CD4-positive, alpha-beta memory T cell (primary cell): ENCODE results near the gene RLF. TPM values are rescaled to one million over a fixed set of nuclear protein-coding genes. Genes with fewer than 3 reads are reported as not detected.
A peak's percentile ranks its signal among the peaks of the same experiment; 100 is the strongest.

Experiments used
- CTCF ChIA-PET: fragments of 350-600 bp; sonication (Branson Sonifier 250); formaldehyde crosslinking; loops from one replicate; lab custom pipeline; 2021; ENCODE audit warnings: inconsistent platforms; ENCODE audit not compliant: partially characterized antibody; lab: Charles Lee
- POLR2A ChIA-PET: fragments of 350-600 bp; sonication (Branson Sonifier 250); formaldehyde crosslinking; loops from one replicate; lab custom pipeline; 2021; ENCODE audit not compliant: partially characterized antibody; lab: Charles Lee
- DNase-seq, 5 donors: peaks; one replicate each; pipeline versions ENCODE4 v3.0.0 to v3.0.0-alpha.2; 2020 to 2022; ENCODE audit warnings: mixed read lengths in 1 of 5
- H3K27ac ChIP-seq: one replicate; pipeline ENCODE4 v1.7.0; 2013; ENCODE audit warnings: low read depth, low read length
- H3K27me3 ChIP-seq: 2 replicates; pipeline ENCODE4 v1.7.0; 2013; ENCODE audit warnings: mild to moderate bottlenecking, low read length, moderate library complexity; ENCODE audit not compliant: insufficient read depth
- H3K36me3 ChIP-seq: 2 replicates; pipeline ENCODE4 v1.7.0; 2013; ENCODE audit warnings: mild to moderate bottlenecking, low read length, moderate library complexity; ENCODE audit not compliant: insufficient read depth
- H3K4me1 ChIP-seq: 2 replicates; pipeline ENCODE4 v1.7.0; 2013; ENCODE audit warnings: mild to moderate bottlenecking, low read length, moderate library complexity; ENCODE audit not compliant: insufficient read depth
- H3K4me3 ChIP-seq, 2 donors: one replicate each; pipeline ENCODE4 v1.7.0; 2013; ENCODE audit warnings: low read length in 2 of 2, mild to moderate bottlenecking in 1 of 2
- H3K9me3 ChIP-seq, 2 donors: one replicate each; pipeline ENCODE4 v1.7.0; 2013; ENCODE audit warnings: low read length in 2 of 2, control low read depth in 1 of 2; ENCODE audit not compliant: control insufficient read depth in 1 of 2
- H3K27ac Mint-ChIP-seq, 7 donors: one replicate each; pipeline ENCODE4 v1.8.0; 2020 to 2021; ENCODE audit warnings: mixed read lengths in 7 of 7, mild to moderate bottlenecking in 6 of 7, inconsistent platforms in 3 of 7, moderate library complexity in 3 of 7
- H3K27me3 Mint-ChIP-seq, 2 donors: one replicate each; pipeline ENCODE4 v1.8.0; 2020 to 2021; ENCODE audit warnings: mixed read lengths in 2 of 2
- H3K36me3 Mint-ChIP-seq, 2 donors: one replicate each; pipeline ENCODE4 v1.8.0; 2020 to 2021; ENCODE audit warnings: mixed read lengths in 2 of 2, inconsistent platforms in 1 of 2, mild to moderate bottlenecking in 1 of 2
- H3K4me1 Mint-ChIP-seq, 4 donors: one replicate each; pipeline ENCODE4 v1.8.0; 2020 to 2021; ENCODE audit warnings: mixed read lengths in 4 of 4, mild to moderate bottlenecking in 1 of 4
- H3K4me3 Mint-ChIP-seq, 8 donors: one replicate each; pipeline ENCODE4 v1.8.0; 2020 to 2021; ENCODE audit warnings: mixed read lengths in 8 of 8, mild to moderate bottlenecking in 7 of 8, moderate library complexity in 6 of 8, inconsistent platforms in 3 of 8
- H3K9me3 Mint-ChIP-seq, 8 donors: one replicate each; pipeline ENCODE4 v1.8.0; 2020 to 2021; ENCODE audit warnings: mixed read lengths in 8 of 8, mild to moderate bottlenecking in 5 of 8, inconsistent platforms in 3 of 8, moderate library complexity in 1 of 8
- intact Hi-C: fragments of 100-400 bp; cut with micrococcal nuclease; formaldehyde crosslinking; loops from one replicate; pipeline ENCODE4 v1.15.1; 2023
- polyA plus RNA-seq, 2 donors: library from polyadenylated mRNA; unstranded; fragments of 300-500 nt; fragmentation: Illumina TruSeq; gene quantifications; one replicate each; pipeline ENCODE4 v1.2.3, GENCODE V29; 2021
- total RNA-seq, 2 experiments: library from RNA; stranded (reverse); gene quantifications; one replicate each; pipeline ENCODE4 v1.2.3, GENCODE V29; 2021

RLF gene
- total and polyA plus RNA-seq, 4 experiments from 2014 or later, result 7.6 to 23.4 (median 16.5) TPM

DNA sequence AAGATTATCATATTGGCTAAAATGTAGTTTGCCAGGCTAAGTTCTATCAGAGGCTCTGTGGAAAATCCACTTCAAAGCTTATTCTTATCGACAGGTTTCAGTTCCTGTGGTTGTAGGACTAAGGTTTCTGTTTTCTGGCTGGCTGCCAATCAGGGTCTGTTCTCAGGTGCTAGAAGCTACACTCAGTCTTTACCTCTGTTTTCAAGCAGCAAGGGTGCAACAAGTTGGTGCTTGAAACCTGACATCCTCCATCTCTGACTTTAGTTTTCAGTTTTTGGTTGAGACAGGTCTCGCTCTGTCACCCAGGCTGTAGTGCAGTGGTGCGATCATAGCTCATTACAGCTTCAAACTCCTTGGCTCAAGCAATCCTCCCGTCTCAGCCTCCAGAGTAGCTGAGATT is 71.3 kb downstream of the RLF start:
- DNase-seq, result peak; percentile 33 to 58 (median 47)
- peaks cover 25% of the 10 kb centered on the region for H3K36me3 ChIP-seq
- POLR2A ChIA-PET, result interaction anchor here (0.6 to 2.0 kb wide), 2 partner anchors 9 to 14 kb away, joined by 3 to 7 read pairs; no protein-coding TSS in a partner anchor
- H3K27me3 ChIP-seq, result no peaks in the 10 kb centered on the region
- CTCF ChIA-PET, result interaction anchor here (1.1 kb wide), 1 partner anchor 12 kb away, joined by 4 read pairs; no protein-coding TSS in a partner anchor
- Mint-ChIP-seq H3K9me3 (no peaks in the 10 kb centered on the region), H3K4me1 (peaks cover 5 to 26% (median 15%) of the 10 kb centered on the region in 4 donors), H3K36me3 (peaks cover 64 to 68% of the 10 kb centered on the region in 2 donors), H3K4me3 (peak overlapping the region in 1 of 8 donors; percentile 34), H3K27me3 (no peaks in the 10 kb centered on the region), H3K27ac (peak overlapping the region in 2 of 7 donors; percentile 48 to 65)
- no peak overlapping the region for H3K4me3 ChIP-seq
- intact Hi-C loops, result loop anchor here (1.0 kb wide), 1 partner anchor 13 kb away; no protein-coding TSS in a partner anchor
- H3K4me1 ChIP-seq, result peaks cover 10% of the 10 kb centered on the region
- H3K27ac ChIP-seq, result no peak overlapping the region
- no peaks in the 10 kb centered on the region for H3K9me3 ChIP-seq

DNA sequence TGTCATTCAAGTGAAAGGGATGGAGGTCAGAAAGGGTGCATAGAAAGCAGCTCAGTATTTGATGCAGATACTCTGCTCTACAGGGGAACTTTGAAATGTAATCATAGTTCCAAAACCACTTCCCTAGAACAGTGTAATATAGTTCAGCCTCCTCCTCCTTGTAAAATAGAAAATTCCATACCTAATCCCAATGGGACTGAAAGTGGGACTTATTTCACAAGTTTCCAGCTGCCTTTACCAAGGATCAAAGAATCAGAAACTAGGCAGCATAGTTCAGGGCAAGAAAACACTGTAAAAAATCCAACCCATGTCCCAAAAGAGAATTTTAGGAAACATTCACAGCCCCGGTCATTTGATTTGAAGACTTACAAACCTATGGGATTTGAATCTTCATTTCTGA is 78.4 kb downstream of the RLF start:
- peaks cover 12 to 32% (median 15%) of the 10 kb centered on the region in 4 donors for H3K4me1 Mint-ChIP-seq
- H3K9me3 Mint-ChIP-seq, result no peaks in the 10 kb centered on the region
- Histone ChIP-seq H3K36me3 (peaks cover 29% of the 10 kb centered on the region), H3K27me3 (no peaks in the 10 kb centered on the region), H3K9me3 (no peaks in the 10 kb centered on the region), H3K4me3 (no peak overlapping the region), H3K27ac (no peak overlapping the region), H3K4me1 (peaks cover 16% of the 10 kb centered on the region)
- ChIA-PET CTCF (interaction anchor here (0.6 kb wide), 1 partner anchor 99 kb away, joined by 3 read pairs; no protein-coding TSS in a partner anchor), POLR2A (interaction anchor here (5.0 kb wide), 1 partner anchor 17 kb away, joined by 45 read pairs; the partner anchor contains the start of gene ZMPSTE24)
- DNase-seq, result no peak
- no peaks in the 10 kb centered on the region for H3K27me3 Mint-ChIP-seq
- intact Hi-C loops, result no loop called here
- no peak overlapping the region for H3K4me3 Mint-ChIP-seq
- H3K36me3 Mint-ChIP-seq, result peaks cover 37 to 45% of the 10 kb centered on the region in 2 donors
- H3K27ac Mint-ChIP-seq, result peak overlapping the region in 3 of 7 donors; percentile 12 to 48 (median 39)

DNA sequence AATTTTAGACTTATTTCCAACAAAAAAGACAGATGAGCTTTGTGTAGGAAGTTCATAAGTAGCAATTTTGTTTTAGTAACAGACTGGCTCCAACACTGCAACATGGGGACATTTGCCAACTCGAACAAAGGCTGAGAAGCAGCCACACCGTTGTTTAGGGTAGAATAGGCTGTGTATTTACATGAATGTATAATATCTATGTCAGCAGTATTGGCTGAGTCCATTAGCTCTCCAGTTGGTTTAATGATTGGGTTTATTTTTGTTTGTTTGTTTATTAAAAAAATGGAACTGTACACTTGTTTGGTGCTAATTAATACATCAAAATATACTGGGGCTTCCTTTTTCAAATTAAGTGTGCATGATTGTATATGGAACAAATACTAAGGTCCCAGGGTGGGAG is 79.2 kb downstream of the RLF start:
- Histone ChIP-seq H3K4me3 (no peak overlapping the region), H3K27ac (no peak overlapping the region), H3K4me1 (peaks cover 16% of the 10 kb centered on the region), H3K36me3 (peaks cover 26% of the 10 kb centered on the region), H3K27me3 (no peaks in the 10 kb centered on the region), H3K9me3 (no peaks in the 10 kb centered on the region)
- Mint-ChIP-seq H3K4me1 (peaks cover 12 to 32% (median 15%) of the 10 kb centered on the region in 4 donors), H3K36me3 (peaks cover 33 to 41% of the 10 kb centered on the region in 2 donors), H3K27ac (peak overlapping the region in 2 of 7 donors; percentile 4 to 12), H3K4me3 (no peak overlapping the region), H3K27me3 (no peaks in the 10 kb centered on the region), H3K9me3 (no peaks in the 10 kb centered on the region)
- ChIA-PET POLR2A (interaction anchor here (1.2 to 5.0 kb wide), 4 partner anchors 9 to 75 kb away, joined by 3 to 45 read pairs (median 7); partner anchors contain the start of gene ZMPSTE24), CTCF (interaction anchor here (1.1 to 4.2 kb wide), 4 partner anchors 75 to 98 kb away, joined by 3 to 16 read pairs (median 10); partner anchors contain the start of gene RLF)
- DNase-seq, result no peak
- intact Hi-C loops, result no loop called here

DNA sequence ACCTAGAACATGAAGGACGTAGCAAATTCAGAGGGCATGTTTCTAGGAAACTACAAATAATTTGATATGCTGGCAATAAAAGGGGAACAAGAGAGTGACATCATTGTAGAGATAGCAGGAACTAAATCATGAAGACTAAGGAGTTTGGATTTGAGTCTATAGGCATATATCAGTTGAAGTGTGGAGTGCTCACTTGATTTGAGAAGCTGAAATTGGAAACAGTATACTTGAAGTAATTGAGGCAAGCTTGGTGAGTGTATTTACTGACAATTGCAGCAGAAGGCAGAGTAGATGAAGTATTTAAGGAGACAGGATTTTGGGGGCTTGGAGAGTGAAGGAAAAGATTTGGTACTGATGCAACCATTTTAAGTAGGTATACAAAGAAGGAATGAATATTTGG is 80.2 kb downstream of the RLF start:
- intact Hi-C loops, result loop anchor here (1.0 kb wide), 1 partner anchor 17 kb away; the partner anchor contains the start of gene ZMPSTE24
- no peak overlapping the region for H3K27ac ChIP-seq

DNA sequence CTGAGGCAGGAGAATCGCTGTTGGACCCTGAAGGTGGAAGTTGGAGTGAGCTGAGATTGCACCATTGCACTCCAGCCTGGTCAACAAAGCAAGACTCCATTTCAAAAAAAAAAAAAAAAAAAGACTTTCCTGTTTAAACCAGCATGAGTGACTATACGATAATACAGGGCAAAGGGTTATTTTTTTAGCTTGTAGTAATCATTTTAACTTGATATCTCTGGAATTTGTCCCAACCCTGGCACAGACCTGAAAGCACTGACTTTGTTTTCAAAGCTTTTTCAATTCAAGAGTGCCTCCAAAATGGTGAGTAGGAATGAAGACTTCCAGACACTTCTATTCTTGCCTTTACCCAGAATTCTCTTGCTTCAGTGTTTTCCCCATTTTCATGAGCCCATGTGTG is 82.2 kb downstream of the RLF start:
- Mint-ChIP-seq H3K4me1 (peaks cover 12 to 32% (median 16%) of the 10 kb centered on the region in 4 donors), H3K9me3 (no peaks in the 10 kb centered on the region), H3K27me3 (no peaks in the 10 kb centered on the region), H3K36me3 (peaks cover 9 to 15% of the 10 kb centered on the region in 2 donors), H3K27ac (no peak overlapping the region), H3K4me3 (no peak overlapping the region)
- H3K9me3 ChIP-seq, result no peaks in the 10 kb centered on the region
- POLR2A ChIA-PET, result interaction anchor here (0.6 to 5.0 kb wide), 2 partner anchors 13 to 141 kb away, joined by 3 to 45 read pairs; partner anchors contain the start of gene ZMPSTE24
- intact Hi-C loops, result no loop called here
- DNase-seq, result no peak
- H3K27ac ChIP-seq, result no peak overlapping the region
- H3K27me3 ChIP-seq, result no peaks in the 10 kb centered on the region
- CTCF ChIA-PET, result interaction anchor here (0.7 to 4.2 kb wide), 5 partner anchors 13 to 95 kb away, joined by 3 to 16 read pairs (median 4); no protein-coding TSS in a partner anchor
- H3K4me1 ChIP-seq, result peaks cover 16% of the 10 kb centered on the region
- peaks cover 6% of the 10 kb centered on the region for H3K36me3 ChIP-seq
- H3K4me3 ChIP-seq, result no peak overlapping the region

More for the DNA sequence above, 80.2 kb downstream of the RLF start:
- CTCF ChIA-PET, result interaction anchor here (0.9 to 4.2 kb wide), 7 partner anchors 21 to 97 kb away, joined by 3 to 16 read pairs (median 4); partner anchors contain the start of gene RLF
- Mint-ChIP-seq H3K4me3 (peak overlapping the region in 6 of 8 donors; percentile 8 to 52 (median 26)), H3K36me3 (peaks cover 23 to 32% of the 10 kb centered on the region in 2 donors), H3K4me1 (peaks cover 12 to 32% (median 16%) of the 10 kb centered on the region in 4 donors), H3K27me3 (no peaks in the 10 kb centered on the region), H3K27ac (peak overlapping the region; percentile 34 to 90 (median 65)), H3K9me3 (no peaks in the 10 kb centered on the region)
- Histone ChIP-seq H3K36me3 (peaks cover 18% of the 10 kb centered on the region), H3K9me3 (no peaks in the 10 kb centered on the region), H3K4me1 (peaks cover 16% of the 10 kb centered on the region), H3K27me3 (no peaks in the 10 kb centered on the region), H3K4me3 (no peak overlapping the region)
- POLR2A ChIA-PET, result interaction anchor here (0.6 to 5.0 kb wide), 11 partner anchors 8 to 144 kb away, joined by 3 to 45 read pairs (median 4); partner anchors contain the start of genes RLF and ZMPSTE24
- no peak for DNase-seq

DNA sequence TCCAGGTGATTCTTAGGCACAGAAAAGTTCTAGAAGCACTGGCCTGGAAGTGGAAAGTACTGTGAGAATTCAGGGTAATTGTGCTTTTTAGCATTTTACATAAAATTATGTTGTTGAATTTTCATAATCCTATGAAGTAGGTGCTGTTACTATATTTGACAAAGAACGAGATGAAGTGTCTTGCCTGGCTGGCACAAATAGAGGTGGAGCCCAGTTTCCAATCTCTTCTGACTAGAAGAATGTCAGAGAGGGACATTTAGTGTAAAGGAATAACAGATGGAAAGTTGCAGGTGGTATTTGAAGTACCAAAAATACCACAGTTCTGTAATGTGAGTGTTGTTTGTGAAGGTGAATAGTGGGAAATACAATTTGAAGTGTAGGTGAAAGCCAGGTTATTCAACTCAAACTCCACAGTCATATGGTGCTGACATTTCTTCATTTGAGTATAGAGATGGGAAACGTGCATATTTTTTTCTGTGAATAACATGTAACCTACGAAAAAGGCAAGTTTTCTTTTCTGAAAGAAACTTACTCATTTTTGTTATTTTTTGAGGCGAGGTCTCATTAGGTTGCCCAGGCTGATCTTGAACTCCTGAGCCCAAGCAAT is 83.1 kb downstream of the RLF start:
- no peaks in the 10 kb centered on the region for H3K27me3 ChIP-seq
- H3K27me3 Mint-ChIP-seq, result no peaks in the 10 kb centered on the region
- intact Hi-C loops, result no loop called here
- no peaks in the 10 kb centered on the region for H3K9me3 ChIP-seq
- H3K27ac Mint-ChIP-seq, result peak overlapping the region in 1 of 7 donors; percentile 17
- H3K4me1 Mint-ChIP-seq, result peaks cover 12 to 32% (median 16%) of the 10 kb centered on the region in 4 donors
- no peak for DNase-seq
- H3K9me3 Mint-ChIP-seq, result no peaks in the 10 kb centered on the region
- ChIA-PET POLR2A (no interaction called here), CTCF (interaction anchor here (4.2 kb wide), 1 partner anchor 91 kb away, joined by 16 read pairs; no protein-coding TSS in a partner anchor)
- no peak overlapping the region for H3K4me3 ChIP-seq
- H3K36me3 ChIP-seq, result peaks cover 1% of the 10 kb centered on the region
- H3K27ac ChIP-seq, result no peak overlapping the region
- H3K36me3 Mint-ChIP-seq, result peaks cover 3 to 8% of the 10 kb centered on the region in 2 donors
- H3K4me1 ChIP-seq, result peaks cover 16% of the 10 kb centered on the region
- H3K4me3 Mint-ChIP-seq, result no peak overlapping the region

DNA sequence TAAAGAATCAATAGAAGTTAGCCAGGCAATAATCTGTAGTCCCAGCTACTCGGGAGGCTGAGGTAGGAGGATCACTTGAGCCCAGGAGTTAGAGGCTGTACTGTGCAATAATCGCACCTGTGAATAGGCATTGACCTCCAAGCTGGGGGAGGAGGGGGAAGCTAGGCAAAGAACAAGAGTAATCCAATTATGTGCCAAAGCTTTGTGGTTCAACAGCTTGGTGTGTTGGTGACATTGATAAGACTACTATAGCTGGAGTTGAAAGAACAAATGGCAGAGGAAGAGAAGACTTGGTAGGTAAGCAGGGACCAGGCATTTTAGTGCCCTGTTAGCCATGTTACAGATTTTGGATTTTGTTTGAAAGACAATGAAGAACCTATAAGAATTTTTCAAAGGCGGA is 84.5 kb downstream of the RLF start:
- Mint-ChIP-seq H3K4me1 (peaks cover 10 to 19% (median 15%) of the 10 kb centered on the region in 4 donors), H3K9me3 (no peaks in the 10 kb centered on the region), H3K27ac (peak overlapping the region in 1 of 7 donors; percentile 43), H3K27me3 (no peaks in the 10 kb centered on the region), H3K4me3 (no peak overlapping the region), H3K36me3 (no peaks in the 10 kb centered on the region)
- no peak overlapping the region for H3K27ac ChIP-seq
- DNase-seq, result no peak
- H3K4me1 ChIP-seq, result peaks cover 16% of the 10 kb centered on the region
- intact Hi-C loops, result no loop called here
- H3K4me3 ChIP-seq, result no peak overlapping the region
- H3K27me3 ChIP-seq, result no peaks in the 10 kb centered on the region
- POLR2A ChIA-PET, result no interaction called here
- H3K9me3 ChIP-seq, result no peaks in the 10 kb centered on the region
- no peaks in the 10 kb centered on the region for H3K36me3 ChIP-seq
- CTCF ChIA-PET, result no interaction called here
